Measurements from ENCODE around the gene TUBA1B. TPM values are rescaled to one million over a fixed set of nuclear protein-coding genes. Genes with fewer than 3 reads are reported as not detected.

The TUBA1B gene
- total RNA-seq = 428 and 433 TPM in 2 replicates

GRCh38 chr12:49131051-49131893 lies at the start of gene TUBA1B:
Gene TUBA1B, minus strand, starts transcription at chr12:49131395. Its CDS starts 95 bp downstream, at chr12:49131300.

GRCh38 chr12:49110464-49111155 lies 20.6 kb downstream of the TUBA1B start, which contains the start of gene LMBR1L:
Gene LMBR1L, minus strand, starts transcription at chr12:49110847. Its CDS starts 292 bp downstream, at chr12:49110555.

GRCh38 chr12:49094160-49094974 lies 36.8 kb downstream of the TUBA1B start, which contains the start of gene DHH:
Gene DHH, minus strand, starts transcription at chr12:49094801. Its CDS starts 289 bp downstream, at chr12:49094512.

Other genes with a start within 250 kb of the TUBA1B start
- gene FKBP11, start 205.9 kb downstream of the TUBA1B start, total RNA-seq = 8.3 and 11.5 TPM in 2 replicates
- gene ARF3, start 173.9 kb downstream of the TUBA1B start, total RNA-seq = 39.1 and 40.5 TPM in 2 replicates
- gene WNT10B, start 159.7 kb downstream of the TUBA1B start, total RNA-seq = under 0.01 TPM in 2 replicates
- gene WNT1, start 153.1 kb downstream of the TUBA1B start, total RNA-seq = not detected in 2 replicates
- gene DDN, start 132.0 kb downstream of the TUBA1B start, total RNA-seq = 0.09 and 0.11 TPM in 2 replicates
- gene PRKAG1, start 112.6 kb downstream of the TUBA1B start, total RNA-seq = 39.0 and 44.7 TPM in 2 replicates
- 22.3 and 33.5 TPM in 2 replicates for gene KMT2D, start 70.6 kb downstream of the TUBA1B start, total RNA-seq
- 0.76 and 1.2 TPM in 2 replicates for gene RHEBL1, start 61.4 kb downstream of the TUBA1B start, total RNA-seq
- 0.26 and 0.33 TPM in 2 replicates for gene DHH, start 36.6 kb downstream of the TUBA1B start, total RNA-seq
- gene LMBR1L, start 20.5 kb downstream of the TUBA1B start, total RNA-seq = 75.0 and 82.4 TPM in 2 replicates
- 454 and 466 TPM in 2 replicates for gene TUBA1A, start 57.7 kb upstream of the TUBA1B start, total RNA-seq
- 79.7 and 102 TPM in 2 replicates for gene TUBA1C, start 133.7 kb upstream of the TUBA1B start, total RNA-seq
- gene PRPH, start 163.8 kb upstream of the TUBA1B start, total RNA-seq = not detected in 2 replicates
- 1.5 and 2.2 TPM in 2 replicates for gene TROAP, start 191.9 kb upstream of the TUBA1B start, total RNA-seq
- not detected in 2 replicates for gene C1QL4, start 205.8 kb upstream of the TUBA1B start, total RNA-seq
- 0.22 and 0.52 TPM in 2 replicates for gene DNAJC22, start 215.5 kb upstream of the TUBA1B start, total RNA-seq
- 12.1 and 16.4 TPM in 2 replicates for gene SPATS2, start 236.1 kb upstream of the TUBA1B start, total RNA-seq